K562 (cell line): Measurements from ENCODE around the gene PRKD2. TPM values are rescaled to one million over a fixed set of nuclear protein-coding genes. Genes with fewer than 3 reads are reported as not detected.
A peak's percentile ranks its signal among the peaks of the same experiment; 100 is the strongest.

Experiments
- MED1 ChIP-seq: sonication (generic); formaldehyde crosslinking; IDR thresholded peaks from 2 replicates; pipeline ENCODE4 v1.8.1; 2023; ENCODE audit warnings: missing genetic modification reagents, borderline replicate concordance
- NCOA4 ChIP-seq: fragments of 450-650 bp; IDR thresholded peaks from 2 replicates; pipeline ENCODE4 v1.6.1; 2018; ENCODE audit warnings: mild to moderate bottlenecking; ENCODE audit not compliant: partially characterized antibody
- RCOR1 ChIP-seq, 2 experiments: IDR thresholded peaks; 2 replicates each; pipeline ENCODE4 v1.6.1; 2012; ENCODE audit warnings: low read depth in 2 of 2, low read length in 2 of 2, borderline replicate concordance in 1 of 2, improper control_type of control experiment in 1 of 2
- TSHZ1 ChIP-seq: fragments of 250-450 bp; sonication (Bioruptor Pico); IDR thresholded peaks from 2 replicates; pipeline ENCODE4 v1.4.0; 2020; ENCODE audit warnings: mild to moderate bottlenecking, moderate library complexity
- ZBTB40 ChIP-seq, 2 experiments: fragments of 450-650 bp in 1 of 2; sonication (generic) in 1 of 2; formaldehyde crosslinking in 1 of 2; IDR thresholded peaks; 2 replicates each; pipeline versions ENCODE4 v1.7.1 to v1.9.0; 2016 to 2022; ENCODE audit warnings: inconsistent platforms in 1 of 2, mild to moderate bottlenecking in 1 of 2, missing genetic modification reagents in 1 of 2
- ZNF121 ChIP-seq: sonication (generic); formaldehyde crosslinking; conservative IDR thresholded peaks from 2 replicates; pipeline ENCODE4 v1.8.0; 2022; ENCODE audit warnings: missing genetic modification reagents
- polyA plus RNA-seq, 8 experiments: library from polyadenylated mRNA; depleted of rRNA in 4 of 8; stranded (reverse) in 5 of 8; unstranded in 3 of 8; fragments of >200 nt; fragmentation: Nextera tagmentation in 2 of 8; fragmentation: Illumina TruSeq in 1 of 8; extraction: Ambion mirVana in 2 of 8; extraction: Trizol in 1 of 8; gene quantifications; 2 replicates each; pipeline versions ENCODE4 v1.2.1 to v1.2.3, GENCODE V29; 2011 to 2014; ENCODE audit warnings: inconsistent platforms in 1 of 8, missing spikeins in 1 of 8
- total RNA-seq, 7 experiments: library from RNA; depleted of rRNA in 6 of 7; stranded (reverse); fragments of >200 nt in 6 of 7; fragmentation: Illumina TruSeq in 2 of 7; extraction: Trizol in 2 of 7; gene quantifications; 2 replicates each; pipeline versions ENCODE4 v1.2.1 to v1.2.3, GENCODE V29; 2011 to 2021; ENCODE audit warnings: low replicate concordance in 1 of 7
- TF ChIP-seq, protein P1 (sequence below): sonication (generic); formaldehyde crosslinking; IDR thresholded peaks from 2 replicates; pipeline ENCODE4 v1.8.1; 2023; ENCODE audit warnings: mild to moderate bottlenecking, missing genetic modification reagents
- TF ChIP-seq, protein P2 (sequence below): fragments of 450-650 bp; formaldehyde crosslinking; IDR thresholded peaks from 2 replicates; pipeline ENCODE4 v1.4.0; 2022; ENCODE audit warnings: missing genetic modification characterization

PRKD2 gene
- total and polyA plus RNA-seq, 9 of the 15 experiments (the other 6 are each of a cell fraction or from before 2014, with no cell fraction given) = 1.8 to 60.0 (median 15.0) TPM

DNA sequence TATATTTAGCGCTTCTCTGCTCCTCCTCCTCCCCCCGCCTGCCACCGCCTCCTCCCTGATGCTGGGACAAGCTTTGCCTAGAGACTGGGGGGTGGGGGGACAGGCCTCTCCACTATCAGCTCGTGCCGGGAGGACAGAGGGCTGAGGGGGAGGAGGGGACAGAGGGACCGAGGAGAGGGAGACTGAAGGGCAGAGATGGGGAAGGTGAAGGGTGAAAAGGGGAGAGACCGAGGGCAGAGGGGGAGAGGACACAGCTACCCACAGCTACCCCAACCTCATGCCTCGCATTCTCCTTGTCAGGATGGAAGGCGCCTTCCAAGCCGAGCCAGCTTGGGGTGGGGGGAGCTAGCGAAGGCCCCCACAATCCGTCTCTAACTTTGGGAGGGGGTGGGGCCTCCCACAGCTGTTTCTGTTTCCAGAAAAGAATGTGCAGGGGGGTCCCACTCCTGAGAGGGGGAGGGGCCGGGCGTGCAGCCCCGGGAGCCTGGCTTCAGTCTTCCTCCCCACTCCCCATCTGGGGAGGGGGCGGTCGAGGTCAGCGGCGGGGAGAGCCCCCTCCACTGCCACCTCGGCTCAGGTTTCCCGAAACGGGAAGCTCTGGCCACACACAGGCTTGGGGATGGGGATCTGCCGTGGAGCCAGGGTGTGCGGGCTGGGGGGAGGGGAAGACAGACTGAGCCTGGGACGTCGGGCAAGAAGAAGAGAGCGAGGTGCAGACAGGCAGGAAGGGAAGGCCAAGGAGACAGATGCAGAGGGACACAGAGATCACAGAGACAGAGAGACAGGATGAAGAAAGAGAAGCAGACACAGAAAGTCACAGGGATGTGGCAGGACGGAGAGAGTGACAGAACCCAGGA is 57.5 kb downstream of the PRKD2 start (continued):
- TF ChIP-seq NCOA4 (no peak), ZNF121 (CRISPR knock-in tag) (no peak), ZBTB40 (IDR thresholded peaks at IDR 0.05) (0 out of 2 replicates have a peak, but pooled peaks have one; percentile 12), ZBTB40 (CRISPR knock-in tag; IDR thresholded peaks at IDR 0.05) (no peak), TSHZ1 (no peak), RCOR1 (IDR thresholded peaks at IDR 0.05; ENCODE audit: borderline replicate concordance in 1 of 2, low read depth in 2 of 2, low read length in 2 of 2) (peak in 1 of 2 experiments; percentile 80; a peak in 2 of 4 replicates), MED1 (CRISPR knock-in tag) (no peak)
- TF ChIP-seq, protein P1, sequence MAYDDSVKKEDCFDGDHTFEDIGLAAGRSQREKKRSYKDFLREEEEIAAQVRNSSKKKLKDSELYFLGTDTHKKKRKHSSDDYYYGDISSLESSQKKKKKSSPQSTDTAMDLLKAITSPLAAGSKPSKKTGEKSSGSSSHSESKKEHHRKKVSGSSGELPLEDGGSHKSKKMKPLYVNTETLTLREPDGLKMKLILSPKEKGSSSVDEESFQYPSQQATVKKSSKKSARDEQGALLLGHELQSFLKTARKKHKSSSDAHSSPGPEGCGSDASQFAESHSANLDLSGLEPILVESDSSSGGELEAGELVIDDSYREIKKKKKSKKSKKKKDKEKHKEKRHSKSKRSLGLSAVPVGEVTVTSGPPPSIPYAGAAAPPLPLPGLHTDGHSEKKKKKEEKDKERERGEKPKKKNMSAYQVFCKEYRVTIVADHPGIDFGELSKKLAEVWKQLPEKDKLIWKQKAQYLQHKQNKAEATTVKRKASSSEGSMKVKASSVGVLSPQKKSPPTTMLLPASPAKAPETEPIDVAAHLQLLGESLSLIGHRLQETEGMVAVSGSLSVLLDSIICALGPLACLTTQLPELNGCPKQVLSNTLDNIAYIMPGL (CRISPR knock-in tag) = no peak
- TF ChIP-seq, protein P2, sequence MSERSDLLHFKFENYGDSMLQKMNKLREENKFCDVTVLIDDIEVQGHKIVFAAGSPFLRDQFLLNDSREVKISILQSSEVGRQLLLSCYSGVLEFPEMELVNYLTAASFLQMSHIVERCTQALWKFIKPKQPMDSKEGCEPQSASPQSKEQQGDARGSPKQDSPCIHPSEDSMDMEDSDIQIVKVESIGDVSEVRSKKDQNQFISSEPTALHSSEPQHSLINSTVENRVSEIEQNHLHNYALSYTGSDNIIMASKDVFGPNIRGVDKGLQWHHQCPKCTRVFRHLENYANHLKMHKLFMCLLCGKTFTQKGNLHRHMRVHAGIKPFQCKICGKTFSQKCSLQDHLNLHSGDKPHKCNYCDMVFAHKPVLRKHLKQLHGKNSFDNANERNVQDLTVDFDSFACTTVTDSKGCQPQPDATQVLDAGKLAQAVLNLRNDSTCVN (CRISPR knock-in tag) = 0 out of 2 replicates have a peak, but pooled peaks have one; percentile 43
